ENCODE measurements around the gene ATR. TPM values are rescaled to one million over a fixed set of nuclear protein-coding genes. Genes with fewer than 3 reads are reported as not detected.

The ATR gene
- total RNA-seq, 1 experiment from 2014 or later: 17.5 TPM

DNA sequence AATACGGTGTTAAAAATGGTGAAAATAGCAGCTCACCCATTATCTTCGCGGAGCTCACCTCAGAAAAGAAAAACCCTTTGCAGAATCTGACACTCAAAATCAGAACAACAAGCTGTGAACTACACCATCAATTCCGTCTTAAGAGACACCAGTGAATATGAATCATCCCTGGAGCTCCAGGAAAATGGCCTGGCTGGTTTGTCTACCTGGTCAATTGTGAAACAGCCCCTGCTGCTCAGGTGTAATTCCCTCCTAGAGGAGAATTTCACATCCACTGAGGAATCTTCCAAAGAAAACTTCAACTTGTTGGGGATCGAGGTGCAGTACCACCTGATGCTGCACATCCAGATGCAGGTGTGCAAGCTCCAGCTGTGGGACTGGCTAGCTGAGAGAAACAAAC is 127.7 kb downstream of the ATR start:
- TF ChIP-seq, protein P1, sequence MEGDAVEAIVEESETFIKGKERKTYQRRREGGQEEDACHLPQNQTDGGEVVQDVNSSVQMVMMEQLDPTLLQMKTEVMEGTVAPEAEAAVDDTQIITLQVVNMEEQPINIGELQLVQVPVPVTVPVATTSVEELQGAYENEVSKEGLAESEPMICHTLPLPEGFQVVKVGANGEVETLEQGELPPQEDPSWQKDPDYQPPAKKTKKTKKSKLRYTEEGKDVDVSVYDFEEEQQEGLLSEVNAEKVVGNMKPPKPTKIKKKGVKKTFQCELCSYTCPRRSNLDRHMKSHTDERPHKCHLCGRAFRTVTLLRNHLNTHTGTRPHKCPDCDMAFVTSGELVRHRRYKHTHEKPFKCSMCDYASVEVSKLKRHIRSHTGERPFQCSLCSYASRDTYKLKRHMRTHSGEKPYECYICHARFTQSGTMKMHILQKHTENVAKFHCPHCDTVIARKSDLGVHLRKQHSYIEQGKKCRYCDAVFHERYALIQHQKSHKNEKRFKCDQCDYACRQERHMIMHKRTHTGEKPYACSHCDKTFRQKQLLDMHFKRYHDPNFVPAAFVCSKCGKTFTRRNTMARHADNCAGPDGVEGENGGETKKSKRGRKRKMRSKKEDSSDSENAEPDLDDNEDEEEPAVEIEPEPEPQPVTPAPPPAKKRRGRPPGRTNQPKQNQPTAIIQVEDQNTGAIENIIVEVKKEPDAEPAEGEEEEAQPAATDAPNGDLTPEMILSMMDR (IDR thresholded peaks at IDR 0.05; ENCODE audit: insufficient read depth in 1 of 2, low read depth in 1 of 2, low read length in 1 of 2, severe bottlenecking in 1 of 2, unreplicated experiment in 1 of 2): no peak
- ChIA-PET CTCF (no interaction called here), POLR2A (no interaction called here)
- BruUV-seq (replicated peaks): no TSS peak
- Mint-ChIP-seq H3K4me1 (ENCODE audit: low read depth, unreplicated experiment) (no peaks in the 10 kb centered on the region), H3K27ac (ENCODE audit: unreplicated experiment) (no peak overlapping the region), H3K9me3 (ENCODE audit: unreplicated experiment) (no peaks in the 10 kb centered on the region), H3K4me3 (ENCODE audit: unreplicated experiment) (no peak overlapping the region), H3K27me3 (ENCODE audit: insufficient read depth, unreplicated experiment) (no peaks in the 10 kb centered on the region), H3K36me3 (ENCODE audit: insufficient read depth, unreplicated experiment) (peaks cover 13% of the 10 kb centered on the region)
- Histone ChIP-seq H3K27me3 (replicated peaks; ENCODE audit: control insufficient read depth, insufficient read depth, low read length) (no peaks in the 10 kb centered on the region), H3K36me3 (ENCODE audit: control insufficient read depth, insufficient read depth, low read length) (no peaks in the 10 kb centered on the region), H3K4me3 (ENCODE audit: low read depth, low read length) (no peak overlapping the region), H3K9me3 (no peaks in the 10 kb centered on the region), H3K4me1 (peaks cover 6% of the 10 kb centered on the region)
- no peak for DNase-seq
- intact Hi-C loops (cut with micrococcal nuclease; ENCODE audit: unreplicated experiment): no loop called here

DNA sequence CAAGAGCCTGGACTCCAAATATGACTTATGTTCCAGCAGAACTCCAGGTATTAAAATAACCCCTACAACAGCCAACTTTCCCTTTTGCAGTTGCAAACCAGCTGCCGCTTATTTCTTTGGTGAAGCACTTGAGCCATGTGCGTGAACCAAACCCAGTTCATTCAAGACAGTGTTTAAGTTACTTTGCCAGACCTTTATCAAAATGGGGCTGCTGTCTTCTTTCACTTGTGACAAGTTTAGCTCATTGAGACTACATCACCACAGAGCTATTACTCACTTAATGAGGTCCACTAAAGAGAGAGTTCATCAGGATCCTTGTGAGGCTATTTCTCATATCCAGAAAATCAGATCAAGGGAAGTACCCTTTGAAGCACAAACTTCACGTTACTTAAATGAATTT is 128.3 kb downstream of the ATR start:
- H3K36me3 ChIP-seq (ENCODE audit: control insufficient read depth, insufficient read depth, low read length): no peaks in the 10 kb centered on the region
- TF ChIP-seq, protein P1 (IDR thresholded peaks at IDR 0.05; ENCODE audit: insufficient read depth in 1 of 2, low read depth in 1 of 2, low read length in 1 of 2, severe bottlenecking in 1 of 2, unreplicated experiment in 1 of 2): no peak
- intact Hi-C loops (cut with micrococcal nuclease; ENCODE audit: unreplicated experiment): no loop called here
- Mint-ChIP-seq H3K4me3 (ENCODE audit: unreplicated experiment) (no peak overlapping the region), H3K9me3 (ENCODE audit: unreplicated experiment) (no peaks in the 10 kb centered on the region), H3K27me3 (ENCODE audit: insufficient read depth, unreplicated experiment) (no peaks in the 10 kb centered on the region), H3K36me3 (ENCODE audit: insufficient read depth, unreplicated experiment) (peaks cover 13% of the 10 kb centered on the region), H3K27ac (ENCODE audit: unreplicated experiment) (no peak overlapping the region), H3K4me1 (ENCODE audit: low read depth, unreplicated experiment) (no peaks in the 10 kb centered on the region)
- ChIA-PET CTCF (no interaction called here), POLR2A (no interaction called here)
- no peak overlapping the region for H3K4me3 ChIP-seq (ENCODE audit: low read depth, low read length)
- peaks cover 9% of the 10 kb centered on the region for H3K4me1 ChIP-seq
- no peaks in the 10 kb centered on the region for H3K27me3 ChIP-seq (replicated peaks; ENCODE audit: control insufficient read depth, insufficient read depth, low read length)
- BruUV-seq (replicated peaks): no TSS peak
- H3K9me3 ChIP-seq: no peaks in the 10 kb centered on the region
- no peak for DNase-seq

DNA sequence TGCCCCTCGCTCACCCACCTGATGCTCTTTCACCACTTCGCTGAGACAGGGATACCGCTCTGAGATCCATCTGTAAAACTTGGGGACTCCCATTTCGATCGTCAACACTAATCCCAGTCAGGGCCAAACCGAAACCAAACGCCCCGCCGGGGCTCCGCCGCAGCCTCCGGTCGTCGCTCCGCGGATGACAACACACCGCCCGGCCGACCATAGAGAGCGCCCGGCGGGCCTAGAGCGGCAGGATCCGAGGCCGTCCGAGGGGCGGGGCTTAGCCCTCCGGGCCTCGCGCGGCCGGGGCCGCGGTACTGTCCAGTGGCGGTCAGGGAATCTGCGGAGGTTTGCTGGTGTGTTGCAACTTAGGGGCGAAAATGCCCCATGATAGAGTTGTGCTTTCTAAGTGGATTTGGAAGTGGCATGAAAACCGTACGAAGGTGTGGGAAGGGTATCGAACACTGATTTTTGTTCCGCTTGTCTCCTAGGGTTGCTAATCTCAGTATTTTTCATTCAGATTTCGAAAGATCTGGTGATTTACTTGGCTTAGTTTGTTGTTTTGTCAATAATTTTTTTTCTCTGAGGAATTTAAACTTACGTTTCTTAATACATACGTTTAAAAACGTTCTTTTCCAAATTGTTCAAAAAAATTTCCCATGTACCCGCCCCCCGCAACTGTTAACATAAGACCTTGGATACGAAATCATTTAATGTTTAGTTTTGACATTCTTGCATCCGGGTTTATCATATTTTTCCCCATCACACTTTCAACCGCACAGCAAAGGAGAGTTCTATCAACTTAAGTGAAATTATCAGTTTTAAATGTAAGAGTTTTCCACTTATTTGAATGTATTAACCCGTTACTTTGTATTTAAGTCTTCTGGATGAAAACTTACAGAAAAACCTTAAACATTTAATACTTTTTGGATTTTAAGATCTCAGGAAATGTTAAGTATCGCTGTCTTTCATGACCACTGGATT is 130.4 kb downstream of the ATR start, which contains the start of gene XRN1:
XRN1 (minus strand) TSS at position 186 of the 972 bp plus-strand sequence; CDS start at position 93, 93 bp downstream.
- H3K36me3 Mint-ChIP-seq (ENCODE audit: insufficient read depth, unreplicated experiment): peaks cover 12% of the 10 kb centered on the region
- H3K27me3 Mint-ChIP-seq (ENCODE audit: insufficient read depth, unreplicated experiment): no peaks in the 10 kb centered on the region
- intact Hi-C loops (cut with micrococcal nuclease; ENCODE audit: unreplicated experiment): no loop called here
- H3K4me3 Mint-ChIP-seq (ENCODE audit: unreplicated experiment): peak within 1 kb of the TSS; percentile 98
- Histone ChIP-seq H3K9me3 (no peaks in the 10 kb centered on the region), H3K4me1 (peaks cover 9% of the 10 kb centered on the region), H3K4me3 (ENCODE audit: low read depth, low read length) (peak within 1 kb of the TSS; percentile 100), H3K27me3 (replicated peaks; ENCODE audit: control insufficient read depth, insufficient read depth, low read length) (no peaks in the 10 kb centered on the region), H3K36me3 (ENCODE audit: control insufficient read depth, insufficient read depth, low read length) (no peaks in the 10 kb centered on the region)
- H3K27ac Mint-ChIP-seq (ENCODE audit: unreplicated experiment): peak within 1 kb of the TSS; percentile 100
- ChIA-PET POLR2A (no interaction called here), CTCF (no interaction called here)
- no peaks in the 10 kb centered on the region for H3K9me3 Mint-ChIP-seq (ENCODE audit: unreplicated experiment)
- H3K4me1 Mint-ChIP-seq (ENCODE audit: low read depth, unreplicated experiment): no peaks in the 10 kb centered on the region
- TF ChIP-seq, protein P1 (IDR thresholded peaks at IDR 0.05; ENCODE audit: insufficient read depth in 1 of 2, low read depth in 1 of 2, low read length in 1 of 2, severe bottlenecking in 1 of 2, unreplicated experiment in 1 of 2): no peak
- BruUV-seq (replicated peaks): TSS peak; percentile 92
- peak; percentile 96 to 99 for DNase-seq

Measured in Caco-2 (cell line).